ENCODE measurements around the gene COX6B2. TPM values are rescaled to one million over a fixed set of nuclear protein-coding genes. Genes with fewer than 3 reads are reported as not detected.

COX6B2 gene
- total RNA-seq, 1 donor from 2014 or later = 0.50 TPM

DNA sequence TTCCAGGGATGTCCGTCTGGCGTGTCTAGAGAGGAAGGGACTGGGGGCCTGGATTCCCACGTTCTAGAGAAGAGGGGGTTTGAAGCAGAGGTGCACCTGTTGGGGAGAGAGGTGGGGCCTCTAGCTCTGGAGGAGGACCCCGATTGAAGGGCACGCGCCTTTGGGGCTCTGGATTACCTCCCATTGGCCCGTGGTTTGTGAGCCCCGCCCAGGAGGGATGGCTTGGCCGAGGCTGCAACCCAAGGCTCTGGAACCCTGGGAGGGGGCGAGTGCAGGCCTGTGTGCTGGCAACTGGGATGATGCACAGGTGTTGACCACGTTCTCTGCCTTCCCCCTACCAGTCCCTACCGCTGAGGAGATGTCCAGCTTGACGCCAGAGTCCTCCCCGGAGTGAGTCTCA is 49.5 kb downstream of the COX6B2 start:
- Histone ChIP-seq H3K27ac (ENCODE audit: low read depth, low read length) (no peak overlapping the region), H3K4me2 (ENCODE audit: low read length) (no peak overlapping the region), H4K20me1 (ENCODE audit: insufficient read depth, low read length) (no peaks in the 10 kb centered on the region), H2AFZ (ENCODE audit: low read depth, low read length) (no peak overlapping the region), H3K4me1 (ENCODE audit: insufficient read depth, low read length) (peaks cover 4% of the 10 kb centered on the region), H3K9me3 (ENCODE audit: insufficient read depth, low read depth, low read length) (peaks cover 3% of the 10 kb centered on the region), H3K9ac (ENCODE audit: low read length) (no peak overlapping the region), H3K4me3 (ENCODE audit: insufficient read depth, low read depth, low read length) (no peak overlapping the region), H3K36me3 (ENCODE audit: insufficient read depth, low read length) (peaks cover 23% of the 10 kb centered on the region), H3K27me3 (ENCODE audit: insufficient read depth, low read length) (no peaks in the 10 kb centered on the region), H3K79me2 (ENCODE audit: insufficient read depth, low read length) (no peaks in the 10 kb centered on the region)
- H3K9me3 Mint-ChIP-seq (ENCODE audit: unreplicated experiment) = no peaks in the 10 kb centered on the region
- no peak overlapping the region for H3K4me3 Mint-ChIP-seq (ENCODE audit: unreplicated experiment)
- peaks cover 34% of the 10 kb centered on the region for H3K36me3 Mint-ChIP-seq (ENCODE audit: low read depth, unreplicated experiment)
- H3K4me1 Mint-ChIP-seq (ENCODE audit: low read depth, unreplicated experiment) = no peaks in the 10 kb centered on the region
- DNase-seq (ENCODE audit: low read depth) = no peak
- TF ChIP-seq CTCF (IDR thresholded peaks at IDR 0.05; ENCODE audit: insufficient read depth, low read depth, low read length) = no peak
- no peak for TF ChIP-seq EZH2 (IDR thresholded peaks at IDR 0.05; ENCODE audit: insufficient read depth, low read length)
- H3K27me3 Mint-ChIP-seq (ENCODE audit: low read depth, unreplicated experiment) = no peaks in the 10 kb centered on the region
- H3K27ac Mint-ChIP-seq (ENCODE audit: unreplicated experiment) = no peak overlapping the region
- no peak for FAIRE-seq

- no peak overlapping the region for H3K4me3 Mint-ChIP-seq (ENCODE audit: unreplicated experiment)
- Histone ChIP-seq H3K79me2 (ENCODE audit: insufficient read depth, low read length) (no peaks in the 10 kb centered on the region), H3K27ac (ENCODE audit: low read depth, low read length) (no peak overlapping the region), H3K36me3 (ENCODE audit: insufficient read depth, low read length) (peaks cover 23% of the 10 kb centered on the region), H3K9me3 (ENCODE audit: insufficient read depth, low read depth, low read length) (peaks cover 3% of the 10 kb centered on the region), H3K4me1 (ENCODE audit: insufficient read depth, low read length) (peaks cover 4% of the 10 kb centered on the region), H3K27me3 (ENCODE audit: insufficient read depth, low read length) (no peaks in the 10 kb centered on the region), H4K20me1 (ENCODE audit: insufficient read depth, low read length) (no peaks in the 10 kb centered on the region), H3K4me2 (ENCODE audit: low read length) (no peak overlapping the region), H3K9ac (ENCODE audit: low read length) (no peak overlapping the region), H3K4me3 (ENCODE audit: insufficient read depth, low read depth, low read length) (no peak overlapping the region), H2AFZ (ENCODE audit: low read depth, low read length) (no peak overlapping the region)
- H3K27me3 Mint-ChIP-seq (ENCODE audit: low read depth, unreplicated experiment) = no peaks in the 10 kb centered on the region
- no peak for DNase-seq (ENCODE audit: low read depth)
- TF ChIP-seq CTCF (IDR thresholded peaks at IDR 0.05; ENCODE audit: insufficient read depth, low read depth, low read length) (no peak), EZH2 (IDR thresholded peaks at IDR 0.05; ENCODE audit: insufficient read depth, low read length) (no peak)
- FAIRE-seq = no peak
- H3K4me1 Mint-ChIP-seq (ENCODE audit: low read depth, unreplicated experiment) = no peaks in the 10 kb centered on the region
- H3K36me3 Mint-ChIP-seq (ENCODE audit: low read depth, unreplicated experiment) = peaks cover 31% of the 10 kb centered on the region
- no peaks in the 10 kb centered on the region for H3K9me3 Mint-ChIP-seq (ENCODE audit: unreplicated experiment)
- peak overlapping the region; percentile 18 for H3K27ac Mint-ChIP-seq (ENCODE audit: unreplicated experiment)
Measured at GRCh38 chr19:55304279-55304978, 50.1 kb downstream of the COX6B2 start.

- Mint-ChIP-seq H3K4me1 (ENCODE audit: low read depth, unreplicated experiment) (no peaks in the 10 kb centered on the region), H3K27ac (ENCODE audit: unreplicated experiment) (no peak overlapping the region), H3K4me3 (ENCODE audit: unreplicated experiment) (no peak overlapping the region), H3K36me3 (ENCODE audit: low read depth, unreplicated experiment) (peaks cover 26% of the 10 kb centered on the region), H3K9me3 (ENCODE audit: unreplicated experiment) (no peaks in the 10 kb centered on the region), H3K27me3 (ENCODE audit: low read depth, unreplicated experiment) (no peaks in the 10 kb centered on the region)
- H3K4me1 ChIP-seq (ENCODE audit: insufficient read depth, low read length) = peaks cover 4% of the 10 kb centered on the region
- no peaks in the 10 kb centered on the region for H3K9me3 ChIP-seq (ENCODE audit: insufficient read depth, low read depth, low read length)
- H4K20me1 ChIP-seq (ENCODE audit: insufficient read depth, low read length) = no peaks in the 10 kb centered on the region
- no peak overlapping the region for H3K4me3 ChIP-seq (ENCODE audit: insufficient read depth, low read depth, low read length)
- H3K79me2 ChIP-seq (ENCODE audit: insufficient read depth, low read length) = no peaks in the 10 kb centered on the region
- DNase-seq (ENCODE audit: low read depth) (no peak), FAIRE-seq (no peak)
- no peak overlapping the region for H3K9ac ChIP-seq (ENCODE audit: low read length)
- no peak overlapping the region for H3K4me2 ChIP-seq (ENCODE audit: low read length)
- H3K27ac ChIP-seq (ENCODE audit: low read depth, low read length) = no peak overlapping the region
- H2AFZ ChIP-seq (ENCODE audit: low read depth, low read length) = no peak overlapping the region
- peaks cover 21% of the 10 kb centered on the region for H3K36me3 ChIP-seq (ENCODE audit: insufficient read depth, low read length)
- no peaks in the 10 kb centered on the region for H3K27me3 ChIP-seq (ENCODE audit: insufficient read depth, low read length)
- no peak for TF ChIP-seq EZH2 (IDR thresholded peaks at IDR 0.05; ENCODE audit: insufficient read depth, low read length)
- TF ChIP-seq CTCF (IDR thresholded peaks at IDR 0.05; ENCODE audit: insufficient read depth, low read depth, low read length) = no peak
Measured at GRCh38 chr19:55303477-55303876, 51.0 kb downstream of the COX6B2 start.

Measured in astrocyte (in vitro differentiated cells and primary cell).